Activated T-cell treated with anti-CD3 and anti-CD28 coated beads, Interleukin-2, amount 50 U/mL, for 48 hours (primary cell): ENCODE results near the gene BCL2L12.

ENCODE experiments used
- DNase-seq, 2 experiments: peaks; one replicate each; pipeline ENCODE4 v3.0.0-alpha.2; 2020

Gene BCL2L12

DNA sequence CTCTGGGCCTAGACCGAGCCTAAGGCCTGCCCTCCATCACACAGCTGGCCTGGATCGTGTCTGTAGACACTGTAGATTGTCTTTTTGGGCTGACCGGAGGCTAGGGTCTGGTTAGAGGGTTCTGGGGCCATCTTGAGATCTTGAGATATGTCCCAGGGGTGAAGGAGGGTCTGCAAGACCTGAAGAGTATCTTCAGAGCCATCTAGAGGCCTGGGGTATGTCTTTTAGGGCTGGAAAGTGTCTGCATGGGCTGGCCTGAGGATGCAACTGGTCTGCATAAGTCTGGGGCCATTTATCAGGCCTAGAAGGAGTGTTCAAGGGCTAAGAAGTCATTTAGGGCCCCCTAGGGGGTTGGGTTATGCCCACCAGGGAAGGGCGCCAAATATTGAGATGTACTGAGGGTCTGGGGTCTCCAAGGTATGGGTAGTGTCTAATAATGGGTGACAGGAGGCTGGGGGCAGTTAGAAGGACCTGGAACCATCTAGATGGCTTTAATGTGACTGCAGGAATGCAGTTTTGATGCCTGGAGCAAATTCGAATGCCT lies 23.2 kb upstream of the BCL2L12 start:
- no peak for DNase-seq

- DNase-seq, result peak in 1 of 2 experiments; percentile 38
Measured at GRCh38 chr19:49643466-49643865, 22.3 kb upstream of the BCL2L12 start.

DNA sequence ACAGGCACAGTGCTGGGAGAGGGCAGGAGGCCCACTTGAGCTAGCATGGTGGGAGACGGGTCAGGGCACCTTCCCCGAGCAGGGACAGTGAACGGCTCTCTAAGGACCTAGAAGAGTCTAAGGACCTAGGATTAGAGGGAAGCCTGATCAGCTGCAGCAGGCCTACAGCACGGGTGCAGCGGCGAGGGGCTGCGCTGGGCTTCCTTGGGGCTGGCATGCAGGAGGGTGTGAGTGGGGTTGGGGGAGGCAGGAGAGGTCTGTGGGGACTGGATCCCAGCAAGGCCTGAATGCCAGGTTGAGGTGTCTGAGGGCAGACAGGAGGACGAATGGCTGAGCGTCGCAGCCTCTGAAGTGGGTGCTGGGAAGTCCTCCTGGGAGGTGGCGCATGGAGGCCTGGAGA lies 20.1 kb upstream of the BCL2L12 start:
- DNase-seq, result no peak

GRCh38 chr19:49645995-49646394 lies 19.7 kb upstream of the BCL2L12 start:
- no peak for DNase-seq

GRCh38 chr19:49646586-49646985 lies 19.1 kb upstream of the BCL2L12 start:
- no peak for DNase-seq

DNA sequence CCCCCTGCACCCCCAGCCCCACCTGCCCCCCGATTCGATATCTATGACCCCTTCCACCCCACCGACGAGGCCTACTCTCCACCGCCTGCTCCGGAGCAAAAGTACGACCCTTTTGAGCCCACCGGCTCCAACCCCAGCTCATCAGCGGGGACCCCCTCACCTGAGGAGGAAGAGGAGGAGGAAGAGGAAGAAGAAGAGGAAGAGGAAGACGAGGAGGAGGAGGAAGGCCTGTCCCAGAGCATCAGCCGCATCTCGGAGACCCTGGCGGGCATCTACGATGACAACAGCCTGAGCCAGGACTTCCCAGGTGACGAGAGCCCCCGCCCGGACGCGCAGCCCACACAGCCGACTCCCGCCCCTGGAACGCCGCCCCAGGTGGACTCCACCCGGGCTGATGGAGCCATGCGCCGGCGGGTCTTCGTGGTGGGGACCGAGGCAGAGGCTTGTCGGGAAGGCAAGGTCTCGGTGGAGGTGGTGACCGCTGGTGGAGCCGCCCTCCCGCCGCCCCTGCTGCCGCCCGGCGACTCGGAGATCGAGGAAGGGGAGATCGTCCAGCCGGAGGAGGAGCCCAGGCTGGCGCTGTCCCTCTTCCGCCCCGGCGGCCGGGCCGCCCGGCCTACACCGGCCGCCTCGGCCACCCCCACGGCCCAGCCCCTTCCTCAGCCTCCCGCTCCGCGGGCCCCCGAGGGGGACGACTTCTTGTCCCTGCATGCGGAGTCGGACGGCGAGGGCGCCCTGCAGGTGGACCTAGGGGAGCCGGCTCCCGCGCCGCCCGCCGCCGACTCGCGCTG lies 14.5 kb upstream of the BCL2L12 start:
- DNase-seq, result no peak

- no peak for DNase-seq
Measured at GRCh38 chr19:49651820-49652550, 13.7 kb upstream of the BCL2L12 start.

GRCh38 chr19:49652551-49653465 lies 12.9 kb upstream of the BCL2L12 start:
- no peak for DNase-seq

DNA sequence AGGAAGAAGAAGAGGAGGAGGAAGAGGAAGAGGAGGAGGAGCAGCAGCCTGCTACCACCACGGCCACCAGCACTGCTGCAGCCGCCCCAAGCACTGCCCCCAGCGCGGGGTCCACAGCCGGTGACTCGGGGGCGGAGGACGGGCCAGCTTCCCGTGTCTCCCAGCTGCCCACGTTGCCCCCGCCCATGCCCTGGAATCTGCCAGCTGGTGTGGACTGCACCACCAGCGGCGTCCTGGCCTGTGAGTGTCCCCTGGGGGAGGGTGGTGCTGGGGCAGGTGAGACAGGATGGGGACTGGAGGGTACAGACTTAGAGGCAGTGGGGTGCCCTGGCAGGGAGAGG lies 12.3 kb upstream of the BCL2L12 start:
- no peak for DNase-seq

- DNase-seq, result no peak
Measured at GRCh38 chr19:49654581-49654980, 11.2 kb upstream of the BCL2L12 start.

GRCh38 chr19:49655570-49656455 lies 9.9 kb upstream of the BCL2L12 start:
- no peak for DNase-seq

- no peak for DNase-seq
Measured at GRCh38 chr19:49656456-49657109, 9.2 kb upstream of the BCL2L12 start.

DNA sequence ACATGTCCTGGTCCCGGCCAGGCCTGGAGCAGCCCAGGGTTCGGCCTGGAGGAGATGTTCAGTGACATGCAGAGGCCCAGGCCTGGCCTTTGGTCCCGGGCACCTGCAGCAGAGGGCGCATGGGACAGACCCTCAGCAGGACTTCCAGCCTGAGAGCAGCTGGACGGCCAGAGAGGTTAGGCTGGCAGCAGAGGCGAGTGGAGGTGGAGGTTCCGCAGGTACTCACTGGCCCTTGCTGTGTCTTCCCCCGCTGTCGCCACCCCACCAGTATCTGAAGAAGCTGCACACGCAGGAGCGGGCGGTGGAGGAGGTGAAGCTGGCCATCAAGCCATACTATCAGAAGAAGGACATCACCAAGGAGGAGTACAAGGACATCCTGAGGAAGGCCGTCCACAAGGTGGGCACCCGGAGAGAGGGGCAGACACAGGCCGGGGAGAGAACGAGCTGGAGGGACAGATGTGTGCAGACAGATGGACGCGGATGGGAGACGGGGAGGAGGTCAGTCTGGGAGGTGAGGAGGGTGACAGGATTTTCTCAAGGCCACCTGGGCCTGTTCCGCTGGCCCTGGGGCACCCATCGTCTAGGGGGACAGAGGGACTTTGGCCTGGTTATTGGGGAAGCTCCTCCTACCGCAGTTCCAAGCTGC lies 8.1 kb upstream of the BCL2L12 start:
- DNase-seq, result no peak

- DNase-seq, result no peak
Measured at GRCh38 chr19:49658139-49658517, 7.6 kb upstream of the BCL2L12 start.

DNA sequence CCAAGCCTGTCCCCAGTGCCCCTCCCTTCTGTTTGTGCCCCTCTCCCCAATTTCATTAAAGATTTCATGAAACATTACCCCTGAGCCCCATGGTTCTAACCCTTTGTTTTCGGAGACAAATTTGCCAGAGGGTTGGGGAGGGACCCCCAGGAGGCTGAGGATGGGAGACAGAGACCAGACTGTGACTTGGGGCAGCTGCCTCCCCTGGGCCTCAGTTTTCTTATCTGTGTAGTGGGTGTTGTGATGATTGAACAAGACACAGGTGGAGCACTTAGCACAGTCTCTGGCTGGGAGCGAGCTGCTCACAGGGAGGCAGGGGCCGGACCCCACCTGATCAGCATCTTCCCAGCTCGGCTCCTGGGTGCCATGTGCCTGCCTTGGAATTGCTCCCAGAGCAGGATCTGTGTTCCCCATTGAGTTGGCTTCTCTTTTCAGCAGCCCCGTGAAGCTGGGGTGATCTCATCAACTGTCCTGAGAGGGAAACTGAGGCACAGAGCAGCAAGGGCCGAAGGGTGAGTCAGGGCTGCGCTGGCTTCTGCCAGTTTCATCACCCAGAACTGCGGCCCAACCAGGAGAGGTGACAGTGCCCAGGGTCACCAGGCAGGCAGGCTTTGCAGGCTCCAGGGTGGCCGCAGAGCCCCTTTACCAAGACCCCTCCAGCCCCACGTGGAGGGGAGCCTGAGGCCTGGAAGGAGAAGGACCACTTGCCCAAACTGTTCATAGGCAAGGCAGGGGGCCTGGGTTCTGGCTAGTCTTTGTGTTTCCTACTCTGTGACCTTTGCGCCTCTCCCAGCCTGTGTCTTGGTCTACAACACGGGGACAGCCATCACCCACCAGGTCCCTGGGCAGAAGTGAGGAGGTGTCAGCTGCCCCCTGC lies 6.9 kb upstream of the BCL2L12 start:
- DNase-seq, result no peak

DNA sequence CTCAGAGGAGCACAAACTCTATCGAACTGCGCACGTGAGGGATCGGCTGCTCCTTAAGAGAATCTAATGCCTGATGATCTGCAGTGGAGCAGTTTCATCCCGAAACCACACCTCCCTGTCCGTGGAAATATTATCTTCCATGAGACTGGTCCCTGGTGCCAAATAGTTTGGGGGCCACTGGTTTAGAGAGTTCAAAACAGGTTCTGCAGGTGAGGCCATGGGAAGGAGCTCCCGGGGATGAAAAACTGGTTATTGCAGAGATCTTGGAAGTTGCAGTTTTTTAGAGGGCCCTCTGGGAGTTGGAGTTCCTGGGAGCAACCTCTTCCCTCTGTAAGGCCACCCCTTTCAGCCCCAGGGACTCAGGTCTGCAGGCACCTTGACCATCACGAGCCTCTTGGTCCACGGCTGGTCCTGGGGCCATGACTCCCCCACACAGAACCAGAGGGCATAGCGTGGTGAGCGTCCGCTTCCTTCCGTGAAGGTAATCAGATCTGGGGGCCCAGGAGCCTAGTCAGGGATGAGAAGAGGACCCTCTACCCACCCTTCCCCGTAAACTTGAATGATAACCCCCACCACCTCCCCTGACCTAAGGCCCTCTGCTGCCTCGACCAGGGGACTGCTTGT lies 5.3 kb upstream of the BCL2L12 start:
- no peak for DNase-seq

DNA sequence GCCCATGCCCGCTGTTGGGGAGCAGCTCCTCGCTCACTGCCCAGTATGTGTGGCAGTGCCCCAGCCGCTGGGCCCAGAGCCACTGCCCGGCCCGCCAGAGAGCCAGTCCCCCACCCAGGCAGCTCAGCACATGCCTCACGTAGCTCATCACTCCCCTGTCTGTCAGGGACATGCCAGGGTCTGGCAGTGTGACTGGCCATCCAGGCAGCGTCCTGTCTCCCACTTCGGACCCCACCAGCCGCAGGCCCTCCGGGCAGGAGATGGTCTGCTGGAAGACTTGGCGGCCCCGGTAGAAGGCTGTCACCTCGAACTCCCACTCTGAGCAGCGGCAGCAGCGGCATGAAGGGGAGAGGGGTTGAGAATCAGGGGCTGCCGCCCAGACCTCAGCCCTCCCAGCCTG lies 3.7 kb upstream of the BCL2L12 start:
- DNase-seq, result no peak

GRCh38 chr19:49663224-49663623 lies 2.5 kb upstream of the BCL2L12 start:
- DNase-seq, result no peak
